Measurements from ENCODE around the gene AKR1C4.

The AKR1C4 gene

DNA sequence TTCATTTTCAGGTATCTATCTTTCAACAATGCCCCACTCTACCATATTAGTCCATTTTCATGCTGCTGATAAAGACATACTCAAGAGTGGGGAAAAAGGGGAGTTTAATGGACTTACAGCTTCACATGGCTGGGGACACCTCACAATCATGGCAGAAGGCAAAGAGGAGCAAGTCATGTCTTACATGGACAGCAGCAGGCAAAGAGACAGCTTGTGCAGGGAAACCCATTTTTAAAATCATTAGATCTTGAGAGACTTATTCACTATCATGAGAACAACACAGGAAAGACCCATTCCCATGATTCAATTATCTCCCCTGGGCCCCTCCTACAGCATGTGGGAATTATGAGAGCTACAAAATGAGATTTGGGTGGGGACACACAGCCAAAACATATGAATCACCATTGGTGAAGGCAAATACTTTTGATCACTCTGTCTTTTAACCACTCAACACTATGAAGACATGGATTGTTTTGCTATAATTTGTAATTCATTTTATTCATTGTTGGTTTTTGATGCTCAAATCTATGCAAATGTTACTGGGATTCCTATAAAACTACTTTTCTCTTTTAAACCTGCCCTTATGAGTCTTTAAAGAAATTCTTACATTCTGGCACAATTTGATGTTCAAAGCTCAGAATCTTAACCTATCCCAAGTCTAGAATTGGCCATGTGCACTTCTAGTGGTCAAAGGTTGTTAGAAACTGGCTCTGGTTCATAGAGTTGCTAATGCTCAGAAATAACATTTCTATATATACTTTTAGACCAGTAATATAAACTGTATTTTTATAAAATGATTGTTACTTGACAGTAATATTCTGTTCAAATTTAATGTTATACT is 15.3 kb downstream of the AKR1C4 start (continued):
- TF ChIP-seq, protein P1, sequence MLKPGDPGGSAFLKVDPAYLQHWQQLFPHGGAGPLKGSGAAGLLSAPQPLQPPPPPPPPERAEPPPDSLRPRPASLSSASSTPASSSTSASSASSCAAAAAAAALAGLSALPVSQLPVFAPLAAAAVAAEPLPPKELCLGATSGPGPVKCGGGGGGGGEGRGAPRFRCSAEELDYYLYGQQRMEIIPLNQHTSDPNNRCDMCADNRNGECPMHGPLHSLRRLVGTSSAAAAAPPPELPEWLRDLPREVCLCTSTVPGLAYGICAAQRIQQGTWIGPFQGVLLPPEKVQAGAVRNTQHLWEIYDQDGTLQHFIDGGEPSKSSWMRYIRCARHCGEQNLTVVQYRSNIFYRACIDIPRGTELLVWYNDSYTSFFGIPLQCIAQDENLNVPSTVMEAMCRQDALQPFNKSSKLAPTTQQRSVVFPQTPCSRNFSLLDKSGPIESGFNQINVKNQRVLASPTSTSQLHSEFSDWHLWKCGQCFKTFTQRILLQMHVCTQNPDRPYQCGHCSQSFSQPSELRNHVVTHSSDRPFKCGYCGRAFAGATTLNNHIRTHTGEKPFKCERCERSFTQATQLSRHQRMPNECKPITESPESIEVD (tag by site-specific recombination; IDR thresholded peaks at IDR 0.05) = no peak
- no peak for TF ChIP-seq ZBTB17 (tag by site-specific recombination; IDR thresholded peaks at IDR 0.05)
- no peak for TF ChIP-seq ZNF843 (tag by site-specific recombination; IDR thresholded peaks at IDR 0.05)
- no peak for TF ChIP-seq SETDB1 (IDR thresholded peaks at IDR 0.05; ENCODE audit: insufficient read length, low read length)
- TF ChIP-seq ZNF157 (tag by site-specific recombination; IDR thresholded peaks at IDR 0.05) = no peak
- no peak for TF ChIP-seq ZNF266 (tag by site-specific recombination; IDR thresholded peaks at IDR 0.05; ENCODE audit: low read depth)
- TF ChIP-seq ZNF184 (tag by site-specific recombination; IDR thresholded peaks at IDR 0.05) = no peak
- TF ChIP-seq, protein P2, sequence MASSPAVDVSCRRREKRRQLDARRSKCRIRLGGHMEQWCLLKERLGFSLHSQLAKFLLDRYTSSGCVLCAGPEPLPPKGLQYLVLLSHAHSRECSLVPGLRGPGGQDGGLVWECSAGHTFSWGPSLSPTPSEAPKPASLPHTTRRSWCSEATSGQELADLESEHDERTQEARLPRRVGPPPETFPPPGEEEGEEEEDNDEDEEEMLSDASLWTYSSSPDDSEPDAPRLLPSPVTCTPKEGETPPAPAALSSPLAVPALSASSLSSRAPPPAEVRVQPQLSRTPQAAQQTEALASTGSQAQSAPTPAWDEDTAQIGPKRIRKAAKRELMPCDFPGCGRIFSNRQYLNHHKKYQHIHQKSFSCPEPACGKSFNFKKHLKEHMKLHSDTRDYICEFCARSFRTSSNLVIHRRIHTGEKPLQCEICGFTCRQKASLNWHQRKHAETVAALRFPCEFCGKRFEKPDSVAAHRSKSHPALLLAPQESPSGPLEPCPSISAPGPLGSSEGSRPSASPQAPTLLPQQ (tag by site-specific recombination; IDR thresholded peaks at IDR 0.05) = no peak

DNA sequence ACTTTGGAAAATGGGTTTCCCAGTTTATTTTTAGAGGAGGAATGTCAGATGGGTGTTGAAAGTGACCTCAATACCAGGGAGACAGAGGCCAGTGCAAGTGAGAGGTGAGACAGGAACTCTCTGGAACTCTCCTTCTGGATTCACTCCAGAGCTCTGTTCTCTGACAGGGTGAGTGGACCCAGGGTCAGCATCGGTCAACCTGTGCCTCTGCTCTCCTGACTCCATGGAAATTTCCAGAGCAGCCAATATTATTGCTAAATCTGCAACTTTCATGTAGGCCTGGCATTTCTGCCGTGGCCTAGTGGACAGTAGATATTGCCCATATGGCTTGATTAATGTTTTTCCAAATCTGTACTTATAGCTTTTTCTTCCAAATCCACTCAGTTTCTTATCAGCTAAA is 20.2 kb downstream of the AKR1C4 start:
- TF ChIP-seq ZNF621 (tag by site-specific recombination; IDR thresholded peaks at IDR 0.05) (no peak), KLF7 (tag by site-specific recombination; IDR thresholded peaks at IDR 0.05; ENCODE audit: borderline replicate concordance) (no peak), ZNF350 (tag by site-specific recombination; IDR thresholded peaks at IDR 0.05) (no peak), GLIS1 (tag by site-specific recombination; IDR thresholded peaks at IDR 0.05) (no peak), ZNF521 (tag by site-specific recombination; IDR thresholded peaks at IDR 0.05) (no peak), MEIS1 (CRISPR knock-in tag; IDR thresholded peaks at IDR 0.05; ENCODE audit: borderline replicate concordance) (no peak), ZNF629 (tag by site-specific recombination; IDR thresholded peaks at IDR 0.05) (no peak), PRDM1 (tag by site-specific recombination; IDR thresholded peaks at IDR 0.05) (no peak), ZNF155 (tag by site-specific recombination; IDR thresholded peaks at IDR 0.05) (no peak), BCL11B (tag by site-specific recombination; IDR thresholded peaks at IDR 0.05; ENCODE audit: low read depth) (no peak), ZNF701 (tag by site-specific recombination; IDR thresholded peaks at IDR 0.05) (no peak), ZNF16 (tag by site-specific recombination; IDR thresholded peaks at IDR 0.05; ENCODE audit: low read depth) (no peak), YY1 (tag by site-specific recombination; IDR thresholded peaks at IDR 0.05) (no peak), KLF9 (tag by site-specific recombination; IDR thresholded peaks at IDR 0.05; ENCODE audit: low read depth) (no peak), OSR2 (tag by site-specific recombination; IDR thresholded peaks at IDR 0.05) (no peak), ZNF433 (tag by site-specific recombination; IDR thresholded peaks at IDR 0.05; ENCODE audit: low read depth) (no peak), ZNF585B (tag by site-specific recombination; IDR thresholded peaks at IDR 0.05) (no peak)
- TF ChIP-seq, protein P3, sequence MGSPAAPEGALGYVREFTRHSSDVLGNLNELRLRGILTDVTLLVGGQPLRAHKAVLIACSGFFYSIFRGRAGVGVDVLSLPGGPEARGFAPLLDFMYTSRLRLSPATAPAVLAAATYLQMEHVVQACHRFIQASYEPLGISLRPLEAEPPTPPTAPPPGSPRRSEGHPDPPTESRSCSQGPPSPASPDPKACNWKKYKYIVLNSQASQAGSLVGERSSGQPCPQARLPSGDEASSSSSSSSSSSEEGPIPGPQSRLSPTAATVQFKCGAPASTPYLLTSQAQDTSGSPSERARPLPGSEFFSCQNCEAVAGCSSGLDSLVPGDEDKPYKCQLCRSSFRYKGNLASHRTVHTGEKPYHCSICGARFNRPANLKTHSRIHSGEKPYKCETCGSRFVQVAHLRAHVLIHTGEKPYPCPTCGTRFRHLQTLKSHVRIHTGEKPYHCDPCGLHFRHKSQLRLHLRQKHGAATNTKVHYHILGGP (tag by site-specific recombination; IDR thresholded peaks at IDR 0.05) = no peak
- TF ChIP-seq, protein P4, sequence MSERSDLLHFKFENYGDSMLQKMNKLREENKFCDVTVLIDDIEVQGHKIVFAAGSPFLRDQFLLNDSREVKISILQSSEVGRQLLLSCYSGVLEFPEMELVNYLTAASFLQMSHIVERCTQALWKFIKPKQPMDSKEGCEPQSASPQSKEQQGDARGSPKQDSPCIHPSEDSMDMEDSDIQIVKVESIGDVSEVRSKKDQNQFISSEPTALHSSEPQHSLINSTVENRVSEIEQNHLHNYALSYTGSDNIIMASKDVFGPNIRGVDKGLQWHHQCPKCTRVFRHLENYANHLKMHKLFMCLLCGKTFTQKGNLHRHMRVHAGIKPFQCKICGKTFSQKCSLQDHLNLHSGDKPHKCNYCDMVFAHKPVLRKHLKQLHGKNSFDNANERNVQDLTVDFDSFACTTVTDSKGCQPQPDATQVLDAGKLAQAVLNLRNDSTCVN (tag by site-specific recombination; optimal IDR thresholded peaks at IDR 0.05) = no peak
- no peak overlapping the region for H3K4me3 ChIP-seq (ENCODE audit: low read depth, low read length)
- POLR2A ChIA-PET = no interaction called here
- H3K4me1 ChIP-seq (ENCODE audit: control insufficient read depth, insufficient read depth, low read length) = no peaks in the 10 kb centered on the region
- no peaks in the 10 kb centered on the region for H3K9me3 ChIP-seq (ENCODE audit: control insufficient read depth, insufficient read depth, low read depth, low read length)
- no peaks in the 10 kb centered on the region for H3K36me3 ChIP-seq (ENCODE audit: control insufficient read depth in 2 of 2, insufficient read depth in 1 of 2, low read length in 2 of 2)
- no peak overlapping the region for H3K27ac ChIP-seq (ENCODE audit: extremely low read depth, low read depth, low read length)
- CTCF ChIA-PET = no interaction called here
